Measurements from ENCODE around the gene AQP12B. TPM values are rescaled to one million over a fixed set of nuclear protein-coding genes. Genes with fewer than 3 reads are reported as not detected.

AQP12B gene
- polyA plus RNA-seq, 1 of the 3 experiments (the other 2 are of a cell fraction) = not detected

DNA sequence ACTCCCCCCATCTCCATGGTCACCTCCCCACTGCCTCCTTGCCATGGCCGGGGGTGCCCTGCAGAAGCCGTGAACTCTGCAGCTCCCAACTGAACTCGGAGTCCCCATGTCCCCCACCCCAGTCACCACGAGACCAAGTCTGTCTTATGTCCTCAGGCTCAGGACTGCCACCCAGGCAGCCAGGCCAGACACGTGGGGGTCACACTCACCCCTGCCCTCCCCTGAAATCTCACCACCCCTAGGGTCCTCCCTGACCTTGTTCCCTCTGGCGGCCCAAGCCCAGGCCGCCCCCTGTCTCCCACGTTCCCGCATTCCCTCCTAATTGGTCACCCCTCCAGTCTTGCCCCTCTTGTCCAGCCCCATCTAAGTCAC is 19.9 kb upstream of the AQP12B start:
- Histone ChIP-seq H2AFZ (ENCODE audit: low read depth) (no peak overlapping the region), H3K4me2 (no peak overlapping the region), H3K9me2 (no peaks in the 10 kb centered on the region), H3K9ac (no peak overlapping the region), H3K9me3 (no peaks in the 10 kb centered on the region), H3K27ac (ENCODE audit: low read depth in 2 of 2, low read length in 1 of 2) (no peak overlapping the region), H3K27me3 (ENCODE audit: insufficient read depth) (peaks cover 9% of the 10 kb centered on the region; the same call in 1 of the 2 replicates), H3K4me1 (ENCODE audit: control insufficient read depth in 1 of 2, insufficient read depth in 2 of 2, low read depth in 1 of 2, low read length in 1 of 2) (no peaks in the 10 kb centered on the region; a peak in 1 of 4 replicates), H3F3A (replicated peaks; ENCODE audit: insufficient read depth) (no peaks in the 10 kb centered on the region), H3K4me3 (ENCODE audit: low read depth in 2 of 2, low read length in 1 of 2) (no peak overlapping the region), H3K36me3 (replicated peaks in 1 of 2; ENCODE audit: control insufficient read depth in 1 of 2, insufficient read depth in 2 of 2, low read length in 1 of 2) (no peaks in the 10 kb centered on the region), H4K20me1 (ENCODE audit: insufficient read depth) (no peaks in the 10 kb centered on the region), H3K79me2 (ENCODE audit: insufficient read depth) (no peaks in the 10 kb centered on the region)
- ChIA-PET CTCF (no interaction called here), POLR2A (no interaction called here)
- TF ChIP-seq TAF1 (IDR thresholded peaks at IDR 0.05; ENCODE audit: borderline replicate concordance, low read depth, low read length) = no peak
- TF ChIP-seq MXI1 (IDR thresholded peaks at IDR 0.05; ENCODE audit: low read depth, low read length) = no peak
- TF ChIP-seq CHD2 (IDR thresholded peaks at IDR 0.05; ENCODE audit: low read length, partially characterized antibody) = no peak
- no peak for TF ChIP-seq SMC3 (IDR thresholded peaks at IDR 0.05; ENCODE audit: low read depth, low read length)
- TF ChIP-seq RFX5 (IDR thresholded peaks at IDR 0.05; ENCODE audit: low read length) = no peak
- no peak for TF ChIP-seq POLR2AphosphoS5 (IDR thresholded peaks at IDR 0.05; ENCODE audit: low read depth, low read length)
- no peak for TF ChIP-seq FOXJ3 (CRISPR knock-in tag; IDR thresholded peaks at IDR 0.05)
- no peak for TF ChIP-seq FOXM1 (IDR thresholded peaks at IDR 0.05; ENCODE audit: low read depth)
- no peak for TF ChIP-seq FOSL2 (IDR thresholded peaks at IDR 0.05; ENCODE audit: borderline replicate concordance, low read depth)
- TF ChIP-seq EZH2phosphoT487 (IDR thresholded peaks at IDR 0.05; ENCODE audit: borderline replicate concordance, low read depth) = no peak
- TF ChIP-seq NFIC (IDR thresholded peaks at IDR 0.05; ENCODE audit: borderline replicate concordance) = no peak
- TF ChIP-seq NRF1 (IDR thresholded peaks at IDR 0.05; ENCODE audit: low read depth, low read length) = no peak
- TF ChIP-seq YY1 (IDR thresholded peaks at IDR 0.05; ENCODE audit: low read depth) = no peak
- no peak for TF ChIP-seq TEAD4 (IDR thresholded peaks at IDR 0.05; ENCODE audit: borderline replicate concordance, insufficient read depth)
- TF ChIP-seq EP300 (IDR thresholded peaks at IDR 0.05; ENCODE audit: borderline replicate concordance in 1 of 2, low read depth in 1 of 2, low read length in 1 of 2) = no peak
- no peak for TF ChIP-seq JUND (IDR thresholded peaks at IDR 0.05)
- no peak for TF ChIP-seq MEF2A (IDR thresholded peaks at IDR 0.05; ENCODE audit: borderline replicate concordance, low read depth)
- TF ChIP-seq, protein P1, sequence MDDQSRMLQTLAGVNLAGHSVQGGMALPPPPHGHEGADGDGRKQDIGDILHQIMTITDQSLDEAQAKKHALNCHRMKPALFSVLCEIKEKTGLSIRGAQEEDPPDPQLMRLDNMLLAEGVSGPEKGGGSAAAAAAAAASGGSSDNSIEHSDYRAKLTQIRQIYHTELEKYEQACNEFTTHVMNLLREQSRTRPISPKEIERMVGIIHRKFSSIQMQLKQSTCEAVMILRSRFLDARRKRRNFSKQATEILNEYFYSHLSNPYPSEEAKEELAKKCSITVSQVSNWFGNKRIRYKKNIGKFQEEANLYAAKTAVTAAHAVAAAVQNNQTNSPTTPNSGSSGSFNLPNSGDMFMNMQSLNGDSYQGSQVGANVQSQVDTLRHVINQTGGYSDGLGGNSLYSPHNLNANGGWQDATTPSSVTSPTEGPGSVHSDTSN (IDR thresholded peaks at IDR 0.05) = no peak
- no peak for DNase-seq
- WGBS (ENCODE audit: low lambda C conversion rate) = 37% methylated on average over 9 of the region's 9 CpGs

GRCh38 chr2:240701736-240702639 is 19.3 kb upstream of the AQP12B start:
- 65% methylated on average over 17 of the region's 30 CpGs for WGBS (ENCODE audit: low lambda C conversion rate)
- no peak overlapping the region for H3K4me2 ChIP-seq
- H3K9me2 ChIP-seq = no peaks in the 10 kb centered on the region
- no peaks in the 10 kb centered on the region for H3K79me2 ChIP-seq (ENCODE audit: insufficient read depth)
- CTCF ChIA-PET = no interaction called here
- H3K4me3 ChIP-seq (ENCODE audit: low read depth in 2 of 2, low read length in 1 of 2) = no peak overlapping the region
- H3K27me3 ChIP-seq (ENCODE audit: insufficient read depth) = peaks cover 6% of the 10 kb centered on the region; the same call in 1 of the 2 replicates
- no peak overlapping the region for H2AFZ ChIP-seq (ENCODE audit: low read depth)
- H3F3A ChIP-seq (replicated peaks; ENCODE audit: insufficient read depth) = no peaks in the 10 kb centered on the region
- no peak overlapping the region for H3K27ac ChIP-seq (ENCODE audit: low read depth in 2 of 2, low read length in 1 of 2)
- DNase-seq = no peak
- no peaks in the 10 kb centered on the region for H3K9me3 ChIP-seq
- POLR2A ChIA-PET = no interaction called here
- no peaks in the 10 kb centered on the region; a peak in 1 of 4 replicates for H3K4me1 ChIP-seq (ENCODE audit: control insufficient read depth in 1 of 2, insufficient read depth in 2 of 2, low read depth in 1 of 2, low read length in 1 of 2)
- no peak overlapping the region for H3K9ac ChIP-seq
- no peaks in the 10 kb centered on the region for H4K20me1 ChIP-seq (ENCODE audit: insufficient read depth)
- H3K36me3 ChIP-seq (replicated peaks in 1 of 2; ENCODE audit: control insufficient read depth in 1 of 2, insufficient read depth in 2 of 2, low read length in 1 of 2) = no peaks in the 10 kb centered on the region
- TF ChIP-seq, protein P2, sequence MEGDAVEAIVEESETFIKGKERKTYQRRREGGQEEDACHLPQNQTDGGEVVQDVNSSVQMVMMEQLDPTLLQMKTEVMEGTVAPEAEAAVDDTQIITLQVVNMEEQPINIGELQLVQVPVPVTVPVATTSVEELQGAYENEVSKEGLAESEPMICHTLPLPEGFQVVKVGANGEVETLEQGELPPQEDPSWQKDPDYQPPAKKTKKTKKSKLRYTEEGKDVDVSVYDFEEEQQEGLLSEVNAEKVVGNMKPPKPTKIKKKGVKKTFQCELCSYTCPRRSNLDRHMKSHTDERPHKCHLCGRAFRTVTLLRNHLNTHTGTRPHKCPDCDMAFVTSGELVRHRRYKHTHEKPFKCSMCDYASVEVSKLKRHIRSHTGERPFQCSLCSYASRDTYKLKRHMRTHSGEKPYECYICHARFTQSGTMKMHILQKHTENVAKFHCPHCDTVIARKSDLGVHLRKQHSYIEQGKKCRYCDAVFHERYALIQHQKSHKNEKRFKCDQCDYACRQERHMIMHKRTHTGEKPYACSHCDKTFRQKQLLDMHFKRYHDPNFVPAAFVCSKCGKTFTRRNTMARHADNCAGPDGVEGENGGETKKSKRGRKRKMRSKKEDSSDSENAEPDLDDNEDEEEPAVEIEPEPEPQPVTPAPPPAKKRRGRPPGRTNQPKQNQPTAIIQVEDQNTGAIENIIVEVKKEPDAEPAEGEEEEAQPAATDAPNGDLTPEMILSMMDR (IDR thresholded peaks at IDR 0.05) = no peak
- TF ChIP-seq CHD2 (IDR thresholded peaks at IDR 0.05; ENCODE audit: low read length, partially characterized antibody) = no peak
- no peak for TF ChIP-seq ZBTB33 (IDR thresholded peaks at IDR 0.05; ENCODE audit: borderline replicate concordance, low read depth)
- no peak for TF ChIP-seq MAX (IDR thresholded peaks at IDR 0.05; ENCODE audit: low read depth)
- no peak for TF ChIP-seq RXRA (IDR thresholded peaks at IDR 0.05; ENCODE audit: borderline replicate concordance, low read depth)
- TF ChIP-seq RCOR1 (IDR thresholded peaks at IDR 0.05; ENCODE audit: low read length) = no peak
- TF ChIP-seq YY1 (IDR thresholded peaks at IDR 0.05; ENCODE audit: low read depth) = no peak

Data from SK-N-SH (cell line).